HCT116 (cell line): ENCODE data around the gene NT5DC2. TPM values are rescaled to one million over a fixed set of nuclear protein-coding genes. Genes with fewer than 3 reads are reported as not detected.

Experiments
- ATAC-seq: fragments of 200-7000 bp; cut with Tn5 transposase; 2 replicates; pipeline ENCODE4 v1.9.1; 2020; ENCODE audit warnings: mild to moderate bottlenecking, moderate library complexity
- BruUV-seq: library from RNA; stranded (reverse); fragments of 400-500 nt; replicated peaks from 2 replicates; lab custom pipeline; 2021; lab: Mats Ljungman, UMichigan
- CTCF ChIA-PET: fragments of 300-600 bp; sonication (Branson Sonifier 250); formaldehyde crosslinking; loops from one replicate; lab custom pipeline; 2021; ENCODE audit warnings: antibody characterized with exemption; lab: Charles Lee
- POLR2A ChIA-PET: fragments of 300-600, 350-600 bp; sonication (Branson Sonifier 250); formaldehyde crosslinking; loops from one replicate; lab custom pipeline; 2021; ENCODE audit warnings: antibody characterized with exemption; lab: Charles Lee
- RAD21 ChIA-PET, 2 experiments: fragments of 300-600 bp; sonication (Branson Sonifier 250); formaldehyde crosslinking; loops; one replicate each; lab custom pipeline; 2023; ENCODE audit warnings: low total read pairs in 2 of 2; ENCODE audit not compliant: uncharacterized antibody in 2 of 2, unreplicated experiment in 2 of 2, low non-redundant PET in 1 of 2; lab: Charles Lee
- DNase-seq: peaks from one replicate; pipeline ENCODE4 v3.0.0-alpha.2; 2010; ENCODE audit warnings: low read depth, low spot score
- H2AFZ ChIP-seq: fragments of 200-600 bp; shearing (Covaris generic), sonication (generic); 2 replicates; pipeline ENCODE4 v1.6.1; 2017; ENCODE audit warnings: low read depth, mixed run types, mixed read lengths, antibody characterized with exemption, low read length; ENCODE audit not compliant: poor library complexity, severe bottlenecking
- H3K27ac ChIP-seq: 2 replicates; pipeline ENCODE4 v1.5.1; 2012; ENCODE audit warnings: low read depth, low read length
- H3K27me3 ChIP-seq: fragments of 200-600 bp; sonication (generic); 2 replicates; pipeline ENCODE4 v1.6.1; 2016; ENCODE audit warnings: mixed run types, low read length, mixed read lengths; ENCODE audit not compliant: insufficient read depth
- H3K36me3 ChIP-seq, 2 experiments: fragments of 200-500 bp in 1 of 2; fragments of 200-600 bp in 1 of 2; sonication (Bioruptor generic) in 1 of 2; sonication (generic) in 1 of 2; 2 replicates each; pipeline versions ENCODE4 v1.5.1 to v1.6.1; 2014 to 2016; ENCODE audit warnings: low read length in 2 of 2, inconsistent platforms in 1 of 2, mixed read lengths in 1 of 2, mixed run types in 1 of 2; ENCODE audit not compliant: insufficient read depth in 2 of 2, control insufficient read depth in 1 of 2
- H3K4me1 ChIP-seq, 2 experiments: fragments of 200-600 bp in 1 of 2; sonication (generic) in 1 of 2; 2 replicates each; pipeline versions ENCODE4 v1.5.1 to v1.6.1; 2012 to 2017; ENCODE audit warnings: low read length in 2 of 2, inconsistent platforms in 1 of 2, mild to moderate bottlenecking in 1 of 2, mixed read lengths in 1 of 2, mixed run types in 1 of 2, moderate library complexity in 1 of 2; ENCODE audit not compliant: insufficient read depth in 2 of 2, control insufficient read depth in 1 of 2
- H3K4me2 ChIP-seq: fragments of 200-600 bp; sonication (generic); 2 replicates; pipeline ENCODE4 v1.6.1; 2017; ENCODE audit warnings: mixed run types, low read length, mixed read lengths
- H3K4me3 ChIP-seq, 2 experiments: fragments of 200-600 bp in 1 of 2; sonication (generic) in 1 of 2; replicated peaks in 1 of 2; 2 replicates each; pipeline ENCODE4 v1.5.1; 2011 to 2016; ENCODE audit warnings: low read length in 2 of 2, control low read depth in 1 of 2, low read depth in 1 of 2, mild to moderate bottlenecking in 1 of 2, mixed read lengths in 1 of 2, mixed run types in 1 of 2
- H3K79me2 ChIP-seq: fragments of 200-600 bp; sonication (generic); 2 replicates; pipeline ENCODE4 v1.6.1; 2017; ENCODE audit warnings: mild to moderate bottlenecking, mixed run types, low read length, moderate library complexity, mixed read lengths; ENCODE audit not compliant: insufficient read depth
- H3K9ac ChIP-seq: fragments of 200-600 bp; sonication (generic); 2 replicates; pipeline ENCODE4 v1.6.1; 2016; ENCODE audit warnings: low read length, mixed read lengths
- H3K9me2 ChIP-seq: fragments of 200-600 bp; sonication (generic), shearing (Covaris generic); 2 replicates; pipeline ENCODE4 v1.6.1; 2017; ENCODE audit warnings: mixed run types, mild to moderate bottlenecking, moderate library complexity; ENCODE audit not compliant: insufficient read depth
- H3K9me3 ChIP-seq, 2 experiments: fragments of 200-500 bp in 1 of 2; fragments of 200-600 bp in 1 of 2; sonication (Bioruptor generic) in 1 of 2; sonication (generic) in 1 of 2; 2 replicates each; pipeline ENCODE4 v1.6.1; 2014 to 2017; ENCODE audit warnings: low read length in 2 of 2, mixed read lengths in 2 of 2, inconsistent platforms in 1 of 2, low read depth in 1 of 2, mild to moderate bottlenecking in 1 of 2, mixed run types in 1 of 2, moderate library complexity in 1 of 2; ENCODE audit not compliant: control insufficient read depth in 1 of 2, insufficient read depth in 1 of 2
- H4K20me1 ChIP-seq: fragments of 200-600 bp; sonication (generic), shearing (Covaris generic); 2 replicates; pipeline ENCODE4 v1.6.1; 2017; ENCODE audit warnings: mixed run types, mild to moderate bottlenecking, moderate library complexity; ENCODE audit not compliant: insufficient read depth
- EZH2 ChIP-seq: fragments of 200-600 bp; sonication (generic); IDR thresholded peaks from 2 replicates; pipeline ENCODE4 v1.6.1; 2017; ENCODE audit warnings: antibody characterized with exemption, mixed run types
- MAX ChIP-seq: IDR thresholded peaks from 2 replicates; pipeline ENCODE4 v1.6.1; 2012
- REST ChIP-seq: IDR thresholded peaks from 2 replicates; pipeline ENCODE4 v1.6.1; 2012; ENCODE audit warnings: low read depth
- ZBTB33 ChIP-seq: IDR thresholded peaks from 2 replicates; pipeline ENCODE4 v1.6.1; 2011; ENCODE audit warnings: mild to moderate bottlenecking, low read length, moderate library complexity; ENCODE audit not compliant: insufficient replicate concordance; ENCODE audit errors: extremely low read depth
- ZNF274 ChIP-seq: fragments of 200-500 bp; sonication (Bioruptor generic); IDR thresholded peaks from 2 replicates; pipeline ENCODE4 v1.6.1; 2014; ENCODE audit warnings: mild to moderate bottlenecking, low read depth, low read length, inconsistent platforms
- intact Hi-C: fragments of 100-400 bp; cut with micrococcal nuclease; formaldehyde crosslinking; loops from 2 replicates; pipeline ENCODE4 v1.10.0; 2022
- total RNA-seq: library from RNA; stranded (reverse); gene quantifications from one replicate; pipeline ENCODE4 v1.2.1, GENCODE V29; 2021; ENCODE audit not compliant: unreplicated experiment

Gene NT5DC2
- total RNA-seq, 1 experiment from 2014 or later, result 125 TPM

- H3K4me2 ChIP-seq, result no peak overlapping the region
Measured at GRCh38 chr3:52493232-52494017, 40.2 kb downstream of the NT5DC2 start.

More at GRCh38 chr3:52493232-52494017, 40.2 kb downstream of the NT5DC2 start:
- RAD21 ChIA-PET, result no interaction called here
- H3K36me3 ChIP-seq, result peaks cover 3 to 21% of the 10 kb centered on the region in 2 experiments; a peak in 2 of 4 replicates
- H3K4me3 ChIP-seq, result no peak overlapping the region
- intact Hi-C loops, result no loop called here
- no peaks in the 10 kb centered on the region for H3K9me3 ChIP-seq
- no TSS peak for BruUV-seq
- no peaks in the 10 kb centered on the region for H3K79me2 ChIP-seq
- POLR2A ChIA-PET, result no interaction called here
- no peaks in the 10 kb centered on the region for H3K4me1 ChIP-seq
- no peaks in the 10 kb centered on the region for H4K20me1 ChIP-seq
- TF ChIP-seq EZH2 (no peak), MAX (no peak), ZBTB33 (no peak), ZNF274 (no peak), REST (no peak)
- ATAC-seq (peak; percentile 12; the same call in 1 of the 2 replicates), DNase-seq (no peak)
- H3K27me3 ChIP-seq, result no peaks in the 10 kb centered on the region
- H3K27ac ChIP-seq, result no peak overlapping the region
- CTCF ChIA-PET, result no interaction called here
- H3K9me2 ChIP-seq, result no peaks in the 10 kb centered on the region
- H2AFZ ChIP-seq, result no peak overlapping the region
- no peak overlapping the region for H3K9ac ChIP-seq
